Measurements from ENCODE around the gene PRR15. TPM values are rescaled to one million over a fixed set of nuclear protein-coding genes. Genes with fewer than 3 reads are reported as not detected.

The PRR15 gene
- total RNA-seq, 2 donors from 2014 or later = 0.88 to 1.1 TPM

DNA sequence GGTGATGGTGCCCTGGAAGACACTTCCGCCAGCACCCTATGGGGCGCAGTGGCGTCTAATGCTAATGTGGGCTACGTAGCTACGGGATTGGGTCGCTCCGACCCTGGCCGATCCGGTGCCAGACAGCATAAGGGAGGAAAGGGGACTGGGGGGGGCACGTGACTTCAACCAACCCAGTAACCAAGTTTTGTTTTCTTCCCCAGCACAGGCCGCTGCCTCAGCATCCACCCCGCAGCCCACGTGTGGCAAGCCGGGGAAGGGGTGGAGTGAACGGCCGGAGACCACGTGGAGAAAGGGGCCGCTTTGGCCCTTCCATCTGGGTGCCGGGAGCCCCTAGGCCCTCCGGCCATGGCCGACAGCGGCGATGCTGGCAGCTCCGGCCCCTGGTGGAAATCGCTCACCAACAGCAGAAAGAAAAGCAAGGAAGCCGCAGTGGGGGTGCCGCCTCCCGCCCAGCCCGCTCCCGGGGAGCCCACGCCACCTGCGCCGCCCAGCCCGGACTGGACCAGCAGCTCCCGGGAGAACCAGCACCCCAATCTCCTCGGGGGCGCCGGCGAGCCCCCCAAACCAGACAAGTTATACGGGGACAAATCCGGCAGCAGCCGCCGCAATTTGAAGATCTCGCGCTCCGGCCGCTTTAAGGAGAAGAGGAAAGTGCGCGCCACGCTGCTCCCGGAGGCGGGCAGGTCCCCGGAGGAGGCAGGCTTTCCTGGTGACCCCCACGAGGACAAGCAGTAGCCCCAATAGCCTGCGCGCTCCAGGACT, 2.5 kb downstream of the PRR15 start:
- DNase-seq (ENCODE audit: low spot score) = peak; percentile 83

DNA sequence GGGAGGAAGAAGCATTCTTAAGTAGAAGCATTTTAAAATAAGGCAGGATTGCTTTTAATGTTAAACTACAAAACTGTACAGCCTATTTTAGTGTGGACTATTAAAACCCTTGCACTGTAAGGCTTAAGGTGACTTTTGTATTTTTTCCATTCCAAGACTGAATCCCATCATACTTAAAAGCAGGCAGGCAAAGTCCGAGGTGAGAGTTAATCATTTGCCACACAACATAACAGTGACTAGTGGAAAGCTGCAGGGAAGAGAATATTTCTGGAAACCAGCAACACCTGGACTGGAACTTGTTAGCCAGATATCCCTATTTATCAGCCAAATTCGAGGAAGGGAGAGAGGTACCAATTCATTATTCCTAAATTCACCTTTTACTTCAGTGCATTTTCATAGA, 3.5 kb downstream of the PRR15 start:
- intact Hi-C loops (cut with DNase I) = no loop called here

More for the DNA sequence above, 2.5 kb downstream of the PRR15 start:
- intact Hi-C loops (cut with DNase I) = no loop called here

DNA sequence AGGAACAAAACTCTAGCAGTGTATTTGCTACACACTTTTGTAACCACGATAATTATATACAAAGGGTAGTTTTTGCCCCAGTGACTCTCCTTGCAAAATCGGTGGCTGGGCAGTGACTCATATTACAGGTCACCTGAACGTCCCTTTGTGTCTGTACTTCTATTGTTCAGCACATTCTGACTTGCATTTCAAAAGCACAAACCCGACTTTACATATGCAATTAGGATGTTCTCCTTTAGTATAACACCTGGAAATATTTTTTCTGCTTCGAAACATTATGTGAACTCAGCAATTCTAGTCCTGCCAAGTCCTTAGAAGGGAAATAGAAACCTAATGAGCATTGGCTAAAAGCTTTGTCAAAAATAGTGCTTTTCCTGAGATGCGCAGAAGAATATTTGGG, 6.0 kb downstream of the PRR15 start:
- no peak for DNase-seq (ENCODE audit: low spot score)
- intact Hi-C loops (cut with DNase I) = no loop called here

More for the DNA sequence above, 3.5 kb downstream of the PRR15 start:
- no peak for DNase-seq (ENCODE audit: low spot score)

DNA sequence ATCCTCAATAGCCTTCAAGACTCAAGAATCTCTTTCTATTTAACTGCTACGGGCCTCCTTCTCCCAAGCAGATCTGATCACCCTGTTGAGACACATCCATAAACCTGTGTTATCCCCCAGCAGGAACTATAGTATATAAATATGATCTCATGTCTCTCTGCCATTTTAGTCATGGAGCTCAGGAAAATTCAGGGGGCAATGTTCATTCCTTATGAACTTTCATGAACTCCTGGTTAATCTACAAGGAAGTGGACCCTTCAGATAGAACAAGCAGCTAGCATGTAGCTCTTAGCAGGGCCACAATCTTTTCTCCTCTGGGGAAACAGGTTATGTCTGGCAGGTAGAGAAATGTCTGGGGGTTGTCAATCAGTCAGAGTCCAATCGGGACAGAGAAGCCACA, 8.9 kb downstream of the PRR15 start:
- intact Hi-C loops (cut with DNase I) = no loop called here
- DNase-seq (ENCODE audit: low spot score) = no peak

DNA sequence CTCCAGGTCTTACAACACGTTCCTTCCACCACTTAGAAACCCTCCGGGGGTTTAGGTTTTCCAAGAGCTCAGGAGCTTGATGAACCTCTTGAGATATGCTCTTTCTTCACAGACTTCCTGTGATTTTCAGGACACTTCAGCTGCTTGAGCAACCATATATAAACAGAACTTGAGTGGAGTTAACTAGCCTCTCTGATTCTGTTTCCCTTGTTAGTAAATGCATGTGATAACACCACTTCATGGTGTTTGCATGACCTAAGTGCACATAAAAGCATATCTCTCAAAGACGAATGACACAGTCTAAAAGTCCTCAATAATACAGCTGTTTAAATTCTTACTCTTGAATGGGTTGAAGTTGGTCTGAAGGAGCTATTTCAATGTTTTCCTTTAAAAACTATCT, 9.9 kb downstream of the PRR15 start:
- no peak for DNase-seq (ENCODE audit: low spot score)
- intact Hi-C loops (cut with DNase I) = no loop called here

DNA sequence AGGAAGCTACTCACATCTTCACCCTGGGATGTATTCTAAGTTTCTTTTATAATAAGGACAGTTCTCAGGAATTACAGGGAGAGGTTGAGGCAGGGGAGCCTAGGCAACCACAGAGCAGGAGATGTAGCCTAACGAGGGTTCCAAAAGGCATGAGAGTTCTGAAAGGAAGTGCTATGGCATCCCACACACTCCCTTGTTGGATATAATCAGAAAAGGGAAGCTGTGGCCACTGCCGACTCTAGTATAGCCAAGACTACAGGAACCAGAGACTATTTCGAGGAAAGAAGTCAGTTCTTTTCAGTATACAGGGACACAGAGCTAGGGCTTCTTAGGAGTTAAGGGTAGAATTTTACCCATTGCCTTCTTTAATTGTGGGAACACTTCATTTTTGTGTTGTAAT, 11.0 kb downstream of the PRR15 start:
- no peak for DNase-seq (ENCODE audit: low spot score)
- intact Hi-C loops (cut with DNase I) = no loop called here

DNA sequence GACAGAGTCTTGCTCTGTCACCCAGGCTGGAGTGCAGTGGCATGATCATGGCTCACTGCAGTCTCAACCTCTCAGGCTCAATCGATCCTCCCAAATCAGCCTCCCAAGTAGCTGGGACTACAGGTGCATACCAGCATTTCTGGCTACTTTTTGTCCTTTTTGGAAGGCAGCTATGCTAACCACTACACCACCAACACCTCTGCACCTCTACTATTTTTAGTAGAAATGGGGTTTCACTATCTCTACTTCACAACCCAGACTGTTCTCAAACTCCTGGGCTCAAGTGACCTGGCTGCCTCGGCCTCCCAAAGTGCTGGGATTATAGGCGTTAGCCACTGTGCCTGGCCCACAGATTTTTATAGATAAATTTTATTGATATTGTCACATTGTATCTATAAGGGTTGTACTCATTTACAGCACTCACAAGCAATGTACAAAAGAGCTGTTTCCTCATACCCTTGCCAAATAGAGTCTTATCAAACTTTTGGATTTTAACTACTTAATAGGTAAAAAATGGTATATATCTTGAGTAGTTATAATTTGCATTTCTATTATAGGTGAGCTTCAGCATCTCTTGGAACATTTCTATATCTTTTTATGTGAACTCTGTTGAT, 23.7 kb downstream of the PRR15 start:
- DNase-seq (ENCODE audit: low spot score) = no peak
- intact Hi-C loops (cut with DNase I) = no loop called here

DNA sequence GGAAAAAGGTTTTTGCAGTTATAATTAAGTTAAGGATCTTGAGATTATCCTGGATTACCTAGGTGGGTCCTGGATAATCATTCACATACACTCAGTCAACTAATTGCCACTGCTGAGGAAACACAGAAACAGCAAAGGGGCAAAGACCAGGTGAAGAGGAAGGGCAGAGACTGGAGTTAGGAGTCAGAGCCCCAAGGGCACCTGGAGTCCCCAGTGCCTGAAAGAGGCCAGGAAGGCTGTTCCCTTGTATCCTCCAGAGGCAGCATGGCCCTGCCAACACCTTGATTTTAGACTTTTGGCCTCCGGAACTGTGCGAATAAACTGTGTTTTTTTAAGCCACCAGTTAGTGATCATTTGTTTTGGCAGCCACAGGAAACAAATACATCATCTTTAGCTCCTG, 24.6 kb downstream of the PRR15 start:
- DNase-seq (ENCODE audit: low spot score) = no peak
- intact Hi-C loops (cut with DNase I) = no loop called here

DNA sequence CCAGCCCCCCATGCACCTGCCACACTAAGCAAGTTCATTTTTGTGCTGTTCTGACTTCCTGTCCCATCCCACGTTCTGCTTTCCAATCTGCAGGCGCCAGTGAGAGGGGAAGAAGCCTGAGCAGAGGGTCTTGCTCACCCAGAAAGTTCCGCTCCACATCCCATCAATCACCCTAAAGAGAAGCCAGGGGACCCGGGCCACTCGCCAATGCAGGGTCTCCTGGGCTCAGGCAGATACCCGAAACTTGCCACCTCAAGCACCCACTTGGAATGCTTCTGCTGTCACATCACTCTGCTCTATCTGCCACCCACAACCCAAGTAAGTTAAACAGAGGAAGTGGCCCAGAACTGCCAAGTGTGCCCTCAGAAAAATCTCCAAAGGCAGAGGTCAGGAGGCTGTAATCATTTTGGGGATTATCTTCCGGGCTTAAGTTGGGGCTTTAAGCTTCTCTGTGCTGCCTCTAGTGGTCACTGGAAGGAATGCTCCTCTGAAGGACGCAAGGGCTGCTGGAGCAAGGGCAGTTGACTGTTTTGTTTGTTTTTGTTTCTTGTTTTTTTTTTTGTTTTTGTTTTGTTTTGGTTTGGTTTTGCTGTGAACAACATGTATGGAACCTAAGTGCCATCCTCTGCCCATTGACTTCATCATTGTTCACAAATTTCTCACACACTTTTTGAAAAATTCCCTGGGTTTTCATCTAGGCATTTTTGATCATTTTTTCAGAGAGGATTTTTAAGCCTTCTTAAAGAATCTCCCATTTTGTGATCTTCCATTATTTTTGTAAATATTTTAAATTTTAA, 25.5 kb downstream of the PRR15 start:
- intact Hi-C loops (cut with DNase I) = no loop called here
- no peak for DNase-seq (ENCODE audit: low spot score)

DNA sequence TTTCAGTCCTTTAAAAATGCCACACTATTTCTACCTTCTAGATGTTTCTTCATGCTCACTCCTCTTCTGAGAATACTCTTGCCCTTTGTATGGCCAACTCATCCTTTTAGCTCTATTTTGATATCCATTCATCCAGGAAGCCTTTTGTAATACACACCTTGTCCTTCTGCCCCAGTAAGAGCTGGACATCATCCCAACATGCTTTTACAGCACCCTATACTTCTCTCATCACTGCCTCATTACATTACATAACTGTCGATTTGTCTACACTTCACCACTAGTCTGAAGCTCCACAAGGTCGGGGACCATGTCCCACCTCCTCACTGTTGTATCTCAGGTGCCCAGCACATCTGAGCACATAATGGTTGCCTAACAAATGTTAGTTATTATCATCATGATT, 29.2 kb downstream of the PRR15 start:
- no peak for DNase-seq (ENCODE audit: low spot score)
- intact Hi-C loops (cut with DNase I) = no loop called here

DNA sequence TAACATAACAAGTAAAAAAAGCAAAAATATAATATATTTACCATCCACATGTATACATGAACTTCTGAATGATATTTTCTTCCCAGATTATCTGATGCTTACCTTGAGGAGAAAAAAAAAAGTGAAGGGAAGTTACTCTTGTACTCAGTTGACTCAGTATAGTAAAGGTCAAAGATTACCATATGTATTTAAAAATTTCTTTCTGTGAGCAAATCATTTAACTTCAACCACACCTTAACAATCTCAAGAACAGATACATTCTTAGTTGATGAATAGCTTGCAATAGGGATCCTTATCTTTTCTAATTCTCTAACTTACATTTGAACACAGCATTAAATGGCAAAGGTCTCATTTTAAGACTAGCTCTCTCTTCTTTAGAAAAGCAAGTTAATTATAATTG, 29.8 kb downstream of the PRR15 start:
- no peak for DNase-seq (ENCODE audit: low spot score)
- intact Hi-C loops (cut with DNase I) = no loop called here

DNA sequence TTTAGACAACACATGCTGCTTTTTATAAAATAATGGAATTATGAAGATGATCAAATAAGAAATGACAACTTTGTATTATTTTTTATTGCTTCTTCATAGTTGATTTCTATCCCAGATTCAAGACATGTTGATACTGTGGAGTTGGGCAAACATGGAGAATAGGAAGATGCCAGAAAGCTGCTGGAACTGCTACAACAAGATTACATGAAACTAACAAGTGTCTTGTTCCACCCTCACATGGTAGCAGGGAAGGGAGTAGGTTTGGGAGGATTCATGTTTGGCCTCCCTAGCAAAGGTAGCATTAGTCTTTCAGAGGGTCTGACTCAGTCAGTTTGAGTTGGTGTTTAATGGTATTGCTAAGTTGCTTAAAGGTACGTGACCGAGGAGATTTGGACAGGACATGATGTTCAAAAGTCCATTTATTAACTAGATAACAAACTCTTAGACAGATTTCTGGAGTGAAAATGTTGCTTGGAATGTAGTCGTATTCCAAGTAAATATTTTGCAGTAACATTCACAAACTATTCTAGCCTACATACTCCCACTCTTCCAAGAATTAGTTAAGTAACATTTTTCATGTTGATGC, 33.1 kb downstream of the PRR15 start:
- DNase-seq (ENCODE audit: low spot score) = no peak
- intact Hi-C loops (cut with DNase I) = no loop called here

DNA sequence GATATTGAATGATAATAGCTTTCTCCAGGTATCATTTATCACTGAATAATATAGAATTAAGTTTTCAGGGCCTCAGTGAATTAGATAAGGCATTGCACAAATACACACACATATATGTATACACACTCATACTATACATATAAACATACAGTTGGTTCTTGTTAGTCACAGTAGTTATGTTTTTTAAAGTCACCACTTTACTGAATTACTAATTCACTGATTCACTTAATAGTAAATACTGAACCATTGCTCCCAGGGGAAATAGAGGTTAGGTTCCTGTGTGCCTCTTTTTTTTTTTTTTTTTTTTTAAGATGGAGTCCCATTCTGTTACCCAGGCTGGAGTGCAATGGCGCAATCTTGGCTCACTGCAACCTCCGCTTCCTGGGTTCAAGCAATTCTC, 33.6 kb downstream of the PRR15 start:
- no peak for DNase-seq (ENCODE audit: low spot score)
- intact Hi-C loops (cut with DNase I) = no loop called here

DNA sequence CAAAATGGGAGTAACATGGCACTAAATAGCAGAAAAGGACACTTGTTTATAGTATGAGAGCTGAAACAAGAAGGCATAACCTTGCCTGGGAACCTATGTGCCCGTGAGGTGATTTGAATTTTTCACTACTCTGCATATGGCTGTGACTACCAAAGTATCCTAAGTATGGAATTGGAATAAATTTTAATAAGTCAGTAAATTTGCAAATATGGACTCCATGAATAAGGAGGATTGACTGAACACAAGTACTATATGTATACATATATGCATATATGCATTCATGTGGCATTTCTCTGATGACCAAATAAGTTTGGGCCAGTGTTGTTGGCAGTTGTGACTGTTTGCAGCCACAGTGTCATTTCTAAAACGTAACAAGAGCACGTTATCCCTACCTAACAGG, 34.5 kb downstream of the PRR15 start:
- no peak for DNase-seq (ENCODE audit: low spot score)
- intact Hi-C loops (cut with DNase I) = no loop called here

DNA sequence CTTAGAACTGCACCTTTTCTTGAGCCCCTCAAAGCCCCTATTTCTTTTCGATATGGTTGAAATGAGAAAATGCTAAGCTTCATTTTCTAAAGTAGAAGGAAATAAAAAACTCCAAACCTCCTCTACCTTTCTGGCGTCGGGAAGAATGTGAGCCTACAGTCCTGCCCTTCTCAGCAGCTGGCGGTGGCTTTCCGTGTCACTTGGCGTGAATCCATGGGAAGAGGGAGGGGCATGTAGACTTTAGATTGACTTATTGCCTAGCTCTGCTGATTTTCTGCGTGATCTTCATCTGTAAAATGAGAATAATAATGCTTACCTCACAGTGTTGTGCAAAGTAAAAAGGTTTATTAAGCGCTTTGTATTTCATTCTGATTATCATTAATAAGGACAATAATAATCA, 35.0 kb downstream of the PRR15 start:
- intact Hi-C loops (cut with DNase I) = no loop called here

DNA sequence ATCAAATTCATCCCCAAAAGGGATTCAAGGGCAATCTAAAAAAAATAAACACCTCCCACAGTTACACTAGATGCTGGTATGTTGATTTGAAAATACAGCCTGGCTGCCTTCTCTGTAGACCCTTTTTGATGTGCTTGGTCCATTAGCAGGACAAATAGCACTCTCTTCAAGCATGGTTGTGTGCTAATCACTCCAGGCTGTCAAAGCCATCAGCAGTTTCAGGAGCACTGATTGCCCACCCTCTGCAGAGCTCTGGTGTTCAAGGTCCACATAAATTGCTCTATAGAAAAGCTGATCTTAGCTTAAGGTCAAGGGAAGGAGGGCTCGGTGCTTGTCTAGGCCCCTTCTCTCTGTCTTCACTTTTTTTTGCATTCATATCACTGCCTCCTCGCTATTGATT, 35.4 kb downstream of the PRR15 start:
- no peak for DNase-seq (ENCODE audit: low spot score)
- intact Hi-C loops (cut with DNase I) = no loop called here

More for the DNA sequence above, 35.0 kb downstream of the PRR15 start:
- no peak for DNase-seq (ENCODE audit: low spot score)

DNA sequence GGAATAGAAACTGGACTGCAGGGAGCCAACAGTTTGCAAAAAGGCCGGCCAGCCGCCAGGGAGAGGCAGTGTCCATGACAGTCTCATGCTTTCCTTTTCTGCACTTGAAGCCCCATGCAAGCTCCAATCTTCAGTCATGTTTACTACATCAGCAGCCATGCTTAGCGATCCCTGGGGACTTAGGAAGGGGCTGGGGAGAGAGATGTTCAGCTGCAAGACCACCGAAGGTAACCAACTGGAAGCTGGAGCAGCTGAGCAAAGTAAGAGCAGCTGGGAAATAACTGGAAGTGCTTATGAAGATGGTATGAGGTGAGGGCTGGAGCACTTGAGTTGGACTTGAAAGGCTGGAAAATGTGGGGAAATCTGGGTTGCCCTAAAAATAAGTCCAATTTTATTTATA, 37.0 kb downstream of the PRR15 start:
- DNase-seq (ENCODE audit: low spot score) = no peak
- intact Hi-C loops (cut with DNase I) = no loop called here

DNA sequence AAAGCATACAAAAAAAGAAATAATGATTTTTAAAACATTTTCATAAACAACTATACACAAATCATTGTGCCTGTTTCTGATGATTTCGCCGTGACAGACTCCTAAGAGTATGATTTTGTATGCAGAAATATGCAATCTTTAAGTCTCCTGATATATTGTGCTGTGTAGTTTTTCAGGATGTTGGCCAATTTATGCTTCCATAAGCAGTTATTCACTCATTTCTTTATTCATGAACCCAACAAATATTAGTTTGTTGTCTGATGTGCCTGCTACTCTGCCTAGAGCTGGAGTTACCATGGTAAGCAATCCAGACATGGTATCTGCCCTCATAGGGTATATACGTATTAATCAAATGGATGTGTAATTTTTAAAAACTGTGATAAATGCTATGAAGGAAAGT, 40.4 kb downstream of the PRR15 start:
- intact Hi-C loops (cut with DNase I) = no loop called here

DNA sequence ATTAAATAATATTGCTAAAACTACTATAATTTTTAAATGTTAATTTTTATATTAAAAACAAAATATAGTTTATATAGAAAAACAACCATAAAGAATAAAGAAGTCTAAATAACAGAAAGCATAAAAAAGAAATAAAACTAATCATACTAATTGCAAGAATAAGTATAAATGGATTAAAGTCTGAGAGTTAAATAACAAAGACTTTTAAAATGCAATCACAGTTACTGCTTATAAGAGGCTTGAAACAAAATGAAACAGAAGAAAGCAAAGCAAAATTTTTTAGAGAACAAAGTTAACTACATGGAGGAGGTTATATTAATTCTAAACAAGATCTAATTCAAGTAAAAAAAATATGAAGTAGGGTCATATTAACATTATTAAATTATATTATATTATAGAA, 41.1 kb downstream of the PRR15 start:
- no peak for DNase-seq (ENCODE audit: low spot score)
- intact Hi-C loops (cut with DNase I) = no loop called here

More for the DNA sequence above, 40.4 kb downstream of the PRR15 start:
- DNase-seq (ENCODE audit: low spot score) = no peak

DNA sequence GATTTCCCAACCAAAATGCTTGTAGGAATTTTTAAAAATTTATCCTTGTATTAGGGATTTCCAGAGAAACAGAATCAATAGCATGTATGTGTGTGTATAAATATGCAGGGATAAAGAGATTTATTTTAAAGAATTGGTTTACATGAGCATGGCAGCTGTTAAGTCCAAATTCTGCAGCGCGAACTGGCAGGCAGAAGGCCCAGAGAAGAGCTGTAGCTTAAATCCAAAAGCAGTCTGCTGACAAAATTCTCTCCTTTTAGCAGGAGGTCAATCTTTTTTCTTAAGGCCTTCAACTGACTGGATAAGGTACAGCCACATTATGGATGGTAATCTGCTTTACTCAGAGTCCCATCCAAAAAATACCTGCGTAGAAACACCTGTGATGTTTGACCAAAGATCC, 42.0 kb downstream of the PRR15 start:
- intact Hi-C loops (cut with DNase I) = no loop called here
- DNase-seq (ENCODE audit: low spot score) = no peak

Measured in posterior vena cava (tissue), 2 donors.